SK-N-SH treated with all-trans-retinoic acid at 6 μM for 48 hours (cell line): ENCODE results near the gene WDR77.

Experiments used
- ARNTL ChIP-seq: fragments of 450-650 bp; formaldehyde crosslinking; IDR thresholded peaks from 2 replicates; pipeline ENCODE4 v1.5.0; 2020; ENCODE audit warnings: low read depth, mild to moderate bottlenecking, moderate library complexity, borderline replicate concordance
- BACH2 ChIP-seq: fragments of 250-450 bp; sonication (Bioruptor Pico); IDR thresholded peaks from 2 replicates; pipeline ENCODE4 v1.9.0; 2021; ENCODE audit warnings: mild to moderate bottlenecking, borderline replicate concordance
- CREB5 ChIP-seq: fragments of 250-450 bp; sonication (Bioruptor Pico); IDR thresholded peaks from 2 replicates; pipeline ENCODE4 v1.5.1; 2020; ENCODE audit warnings: low read depth, mild to moderate bottlenecking, moderate library complexity
- GLIS3 ChIP-seq: fragments of 250-450 bp; sonication (Bioruptor Pico); IDR thresholded peaks from 2 replicates; pipeline ENCODE4 v1.5.0; 2020; ENCODE audit warnings: mild to moderate bottlenecking, moderate library complexity
- ISL1 ChIP-seq: fragments of 250-450 bp; sonication (Bioruptor Pico); IDR thresholded peaks from 2 replicates; pipeline ENCODE4 v2.1.2; 2022; ENCODE audit warnings: mild to moderate bottlenecking, moderate library complexity
- PATZ1 ChIP-seq: fragments of 250-450 bp; sonication (Bioruptor Pico); IDR thresholded peaks from 2 replicates; pipeline ENCODE4 v1.8.0; 2020; ENCODE audit warnings: mild to moderate bottlenecking, moderate library complexity, borderline replicate concordance
- POU6F1 ChIP-seq: fragments of 250-450 bp; sonication (Bioruptor Pico); IDR thresholded peaks from 2 replicates; pipeline ENCODE4 v1.8.0; 2021; ENCODE audit warnings: low read depth, mild to moderate bottlenecking, moderate library complexity, borderline replicate concordance
- RARB ChIP-seq: fragments of 250-450 bp; sonication (Bioruptor Pico); IDR thresholded peaks from 2 replicates; pipeline ENCODE4 v1.8.0; 2021; ENCODE audit warnings: mild to moderate bottlenecking, moderate library complexity
- TOX ChIP-seq: fragments of 250-450 bp; sonication (Bioruptor Pico); IDR thresholded peaks from 2 replicates; pipeline ENCODE4 v1.8.0; 2021; ENCODE audit warnings: mild to moderate bottlenecking, moderate library complexity, borderline replicate concordance
- TSHZ2 ChIP-seq: fragments of 250-450 bp; sonication (Bioruptor Pico); IDR thresholded peaks from 2 replicates; pipeline ENCODE4 v1.5.0; 2020; ENCODE audit warnings: mild to moderate bottlenecking, moderate library complexity
- ZFP3 ChIP-seq: fragments of 250-450 bp; sonication (Bioruptor Pico); IDR thresholded peaks from 2 replicates; pipeline ENCODE4 v1.5.0; 2020; ENCODE audit warnings: mild to moderate bottlenecking, moderate library complexity
- ZFP30 ChIP-seq: fragments of 450-650 bp; formaldehyde crosslinking; IDR thresholded peaks from 2 replicates; pipeline ENCODE4 v1.5.0; 2022; ENCODE audit warnings: mild to moderate bottlenecking, moderate library complexity

GRCh38 chr1:111484391-111485026 is 35.5 kb upstream of the WDR77 start:
- TF ChIP-seq RARB (CRISPR knock-in tag) (no peak), CREB5 (no peak), GLIS3 (CRISPR knock-in tag) (no peak), TSHZ2 (no peak), POU6F1 (CRISPR knock-in tag) (no peak), PATZ1 (CRISPR knock-in tag) (no peak), ARNTL (CRISPR knock-in tag) (no peak), TOX (CRISPR knock-in tag) (no peak), ZFP3 (CRISPR knock-in tag) (no peak), ISL1 (no peak), BACH2 (CRISPR knock-in tag) (no peak), ZFP30 (CRISPR knock-in tag) (no peak)
